Activated T-cell treated with anti-CD3 and anti-CD28 coated beads for 1 hour (primary cell): ENCODE measurements around the gene NVL.
"Not testable (repeated sequence)": the region's sequence is repeated elsewhere in the genome, so short reads cannot be mapped to it uniquely, and the experiment has no call there.

Experiments used
- DNase-seq: peaks from one replicate; pipeline ENCODE4 v3.0.0-alpha.2; 2020; ENCODE audit warnings: low read depth

Gene NVL

DNA sequence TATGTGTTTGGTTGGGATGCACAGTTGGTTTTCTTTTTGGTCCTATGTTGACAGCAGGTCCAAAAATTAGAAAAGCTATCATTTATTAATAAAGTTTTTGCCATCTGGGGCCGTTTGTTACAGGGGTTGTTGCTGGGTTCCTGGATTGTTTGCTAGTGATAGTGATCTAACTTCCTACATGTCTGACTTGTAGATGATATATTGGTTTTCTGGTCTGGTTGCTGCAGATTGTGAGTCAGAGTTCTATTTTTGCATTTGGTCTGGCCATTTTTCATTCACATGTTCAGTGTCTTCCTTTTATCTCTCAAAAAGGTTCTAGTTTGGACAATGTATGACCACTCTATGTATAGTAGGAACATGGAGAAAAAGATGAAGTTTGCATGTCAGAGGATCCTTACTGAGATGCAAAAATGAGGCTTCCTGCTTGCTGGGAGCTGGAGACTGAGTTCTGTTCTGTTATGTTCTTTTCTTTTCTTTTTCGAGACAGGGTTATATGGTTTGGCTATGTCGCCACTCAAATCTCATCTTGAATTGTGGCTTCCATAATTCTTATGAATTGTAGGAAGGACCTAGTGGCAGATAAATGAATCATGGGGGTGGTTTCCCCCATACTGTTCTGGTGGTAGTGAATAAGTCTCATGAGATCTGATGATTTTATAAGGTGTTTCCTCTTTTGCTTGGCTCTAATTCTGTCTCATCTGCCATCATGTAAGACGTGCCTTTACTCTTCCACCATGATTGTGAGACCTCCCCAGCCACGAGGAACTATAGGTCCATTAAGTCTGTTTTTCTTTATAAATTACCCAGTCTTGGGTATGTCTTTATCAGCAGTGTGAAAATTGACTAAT lies 4.2 kb upstream of the NVL start:
- no peak for DNase-seq

DNA sequence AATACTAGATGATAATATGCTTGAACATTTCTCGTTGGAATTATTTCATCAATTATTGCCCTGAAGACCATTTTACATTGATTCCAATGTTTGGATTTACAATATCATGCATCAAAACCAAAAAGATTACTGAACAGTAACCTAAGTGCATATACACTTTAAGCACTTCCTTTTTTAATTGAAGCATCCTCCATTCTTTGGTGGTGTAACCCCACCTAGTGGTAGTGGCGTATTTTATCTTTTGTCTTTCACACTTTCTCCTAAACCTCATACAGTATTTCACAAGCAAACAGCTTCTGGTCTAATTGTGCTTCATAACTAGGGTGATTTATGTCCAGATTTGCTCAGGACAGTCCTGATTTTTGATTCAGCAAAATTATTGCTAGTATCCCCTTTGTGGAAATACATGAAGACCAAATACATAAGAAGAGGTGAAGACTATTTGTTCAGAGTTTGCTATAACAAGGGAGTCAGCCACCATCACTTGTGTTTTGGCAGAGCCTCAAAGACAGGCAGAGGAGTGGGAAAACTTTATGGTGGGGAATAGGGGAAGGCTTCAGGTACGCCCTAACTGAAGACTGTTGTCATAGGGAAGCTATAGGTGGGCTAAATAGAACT lies 3.4 kb upstream of the NVL start:
- DNase-seq: no peak

GRCh38 chr1:224331824-224332223 lies 1.9 kb upstream of the NVL start:
- no peak for DNase-seq

GRCh38 chr1:224331326-224331725 lies 1.4 kb upstream of the NVL start:
- DNase-seq: no peak

GRCh38 chr1:224329484-224329841 lies 509 bp downstream of the NVL start:
- DNase-seq: no peak

- DNase-seq: no peak
These were observed 1.3 kb downstream of the NVL start for GRCh38 chr1:224328644-224329043.

DNA sequence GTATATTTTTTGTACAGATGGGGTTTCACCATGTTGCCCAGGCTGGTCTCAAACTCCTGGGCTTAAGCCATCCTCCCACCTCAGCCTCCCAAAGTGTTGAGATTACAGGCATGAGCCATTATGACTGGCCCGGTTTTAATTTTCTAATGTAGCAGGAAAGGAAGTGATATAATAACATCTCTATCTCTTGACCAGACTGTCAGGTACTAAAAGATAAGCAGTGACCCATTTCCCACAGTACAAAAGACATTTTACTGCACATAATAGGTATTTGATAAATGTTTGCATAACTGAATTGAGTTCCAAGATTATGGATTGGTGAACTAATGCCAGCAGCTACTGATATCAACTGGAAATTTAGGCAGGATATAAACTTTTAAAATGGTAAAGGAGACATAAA lies 4.0 kb downstream of the NVL start:
- DNase-seq: no peak

DNA sequence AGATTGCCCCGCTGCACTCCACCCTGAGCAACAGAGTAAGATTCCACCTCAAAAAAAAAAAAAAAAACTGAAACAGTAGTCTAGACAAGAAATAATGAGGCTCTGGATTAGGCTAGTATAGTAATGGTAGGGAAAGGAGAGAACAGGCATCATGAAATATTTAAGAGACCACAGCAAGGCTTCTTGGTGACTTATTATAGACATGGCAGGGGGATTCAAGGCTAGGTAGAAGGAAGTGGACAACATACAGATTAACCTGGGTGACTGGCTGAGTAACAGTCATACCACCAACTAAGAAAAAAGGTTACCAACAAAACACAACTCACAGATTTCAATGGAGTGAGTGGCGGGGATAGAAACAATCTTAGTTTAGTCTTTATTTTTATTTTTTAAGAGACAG lies 8.3 kb downstream of the NVL start:
- no peak for DNase-seq

- no peak for DNase-seq
These were observed 12.5 kb downstream of the NVL start for GRCh38 chr1:224317383-224318045.

GRCh38 chr1:224312025-224312424 lies 17.9 kb downstream of the NVL start:
- no peak for DNase-seq

DNA sequence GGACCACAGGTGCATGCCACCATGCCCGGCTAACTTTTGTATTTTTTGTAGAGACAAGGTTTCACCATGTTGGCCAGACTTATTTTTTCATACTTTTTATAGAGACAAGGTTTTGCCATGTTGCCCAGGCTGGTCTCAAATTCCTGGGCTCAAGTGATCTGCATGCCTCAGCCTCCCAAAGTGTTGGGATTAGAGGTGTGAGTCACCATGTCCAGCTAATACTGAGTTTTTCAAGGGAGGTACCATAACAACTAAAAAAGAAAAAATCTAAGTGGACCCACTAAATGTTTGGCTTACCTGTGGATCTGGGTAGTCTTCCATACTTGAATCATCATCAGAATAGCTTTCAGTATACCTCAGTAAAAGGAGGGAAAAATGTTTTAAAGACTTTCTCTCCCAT lies 18.5 kb downstream of the NVL start:
- DNase-seq: not testable (repeated sequence)

DNA sequence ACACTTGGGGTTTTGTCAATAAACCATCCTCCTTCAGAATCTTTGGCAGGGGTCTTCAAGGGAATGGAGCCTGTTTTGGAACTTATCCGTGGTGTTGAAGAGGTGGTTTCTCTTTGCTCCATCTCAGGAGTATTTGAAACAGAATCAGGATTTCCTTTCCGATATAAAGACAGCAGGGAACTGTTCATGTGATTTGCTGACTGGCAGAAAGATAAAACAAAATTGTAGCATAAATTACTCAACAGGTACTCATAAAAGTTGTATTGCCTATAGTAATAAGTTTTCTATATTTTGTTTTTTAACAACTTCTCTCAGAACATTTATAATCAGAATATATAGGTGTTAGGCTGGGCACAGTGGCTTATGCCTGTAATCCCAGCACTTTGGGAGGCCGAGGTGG lies 21.9 kb downstream of the NVL start:
- DNase-seq: no peak

- DNase-seq: no peak
These were observed 25.2 kb downstream of the NVL start for GRCh38 chr1:224304767-224305166.

DNA sequence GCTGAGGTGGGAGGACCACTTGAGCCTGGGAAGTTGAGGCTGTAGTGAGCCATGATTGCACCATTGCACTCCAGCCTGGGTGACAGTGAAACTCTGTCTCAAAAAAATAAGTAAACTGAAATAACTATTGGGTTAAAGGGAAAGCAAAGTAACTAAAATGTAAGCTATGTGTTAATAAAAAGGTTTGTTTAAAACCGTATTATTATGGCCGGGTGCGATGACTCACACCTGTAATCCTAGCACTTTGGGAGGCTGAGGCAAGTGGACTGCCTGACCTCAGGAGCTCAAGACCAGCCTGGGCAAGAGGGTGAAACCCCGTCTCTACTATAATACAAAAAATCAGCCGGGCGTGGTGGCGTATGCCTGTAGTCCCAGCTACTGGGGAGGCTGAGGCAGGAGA lies 27.0 kb downstream of the NVL start:
- no peak for DNase-seq

- DNase-seq: no peak
These were observed 28.6 kb downstream of the NVL start for GRCh38 chr1:224301391-224301790.

DNA sequence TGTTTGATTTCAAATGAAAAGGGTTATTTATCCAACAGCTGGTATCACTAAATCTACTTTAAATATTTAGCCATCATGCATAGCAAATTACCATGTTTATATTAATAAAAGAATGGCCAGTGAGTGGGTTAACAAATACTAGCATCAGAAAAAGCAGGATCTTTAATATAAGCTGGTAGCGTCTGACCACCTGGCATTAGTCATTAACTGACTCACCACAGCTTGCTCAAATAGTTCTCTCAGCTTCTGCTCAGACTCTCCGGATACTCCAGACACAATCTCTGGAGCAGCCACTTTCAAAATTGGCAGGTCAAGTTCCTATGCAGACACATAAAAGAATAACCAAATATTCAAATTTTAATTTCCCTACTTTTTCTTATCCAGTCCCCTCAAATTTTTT lies 29.6 kb downstream of the NVL start:
- DNase-seq: no peak

GRCh38 chr1:224298346-224299330 lies 31.3 kb downstream of the NVL start:
- DNase-seq: no peak

GRCh38 chr1:224294775-224295174 lies 35.2 kb downstream of the NVL start:
- no peak for DNase-seq

- no peak for DNase-seq
These were observed 37.6 kb downstream of the NVL start for GRCh38 chr1:224292419-224292818.

GRCh38 chr1:224289396-224289795 lies 40.6 kb downstream of the NVL start:
- no peak for DNase-seq

- DNase-seq: no peak
These were observed 42.3 kb downstream of the NVL start for GRCh38 chr1:224287714-224288113.

DNA sequence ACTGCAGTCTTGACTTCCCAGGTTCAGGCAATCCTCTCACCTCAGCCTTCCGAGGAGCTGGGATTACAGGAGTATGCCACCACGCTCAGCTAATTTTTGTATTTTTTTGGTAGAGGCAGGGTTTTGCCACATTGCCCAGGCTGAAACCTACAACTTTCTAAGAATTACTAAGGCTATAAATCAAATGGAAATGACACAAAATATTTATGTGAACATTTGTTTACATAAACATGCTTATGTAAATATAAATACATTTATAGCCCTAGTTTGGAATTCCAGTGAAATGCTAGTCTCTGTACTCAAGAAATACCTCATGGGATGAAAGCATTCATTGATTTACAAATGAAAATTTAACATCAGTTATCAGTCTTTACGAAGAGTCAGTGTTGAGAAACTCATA lies 47.8 kb downstream of the NVL start:
- DNase-seq: no peak
